ENCODE data around the gene CFAP251.

CFAP251 gene

GRCh38 chr12:121996945-121997612 lies 78.7 kb downstream of the CFAP251 start:
- no peak for TF ChIP-seq CTCF (IDR thresholded peaks at IDR 0.05)
- Histone ChIP-seq H3K4me1 (no peaks in the 10 kb centered on the region), H3K27me3 (ENCODE audit: control insufficient read depth, insufficient read depth, low read length) (no peaks in the 10 kb centered on the region), H3K36me3 (ENCODE audit: control insufficient read depth, insufficient read depth, low read length) (no peaks in the 10 kb centered on the region), H3K79me2 (no peaks in the 10 kb centered on the region), H3K4me2 (ENCODE audit: low read length) (no peak overlapping the region), H2AFZ (no peak overlapping the region), H3K4me3 (ENCODE audit: low read depth, low read length) (no peak overlapping the region), H3K9ac (no peak overlapping the region), H3K9me3 (ENCODE audit: control insufficient read depth, low read length) (no peaks in the 10 kb centered on the region), H3K27ac (no peak overlapping the region)

GRCh38 chr12:122001466-122002209 lies 83.2 kb downstream of the CFAP251 start:
- no peaks in the 10 kb centered on the region for H3K36me3 ChIP-seq (ENCODE audit: control insufficient read depth, insufficient read depth, low read length)

GRCh38 chr12:122003651-122004611 lies 85.5 kb downstream of the CFAP251 start:
- no peak overlapping the region for H3K4me3 ChIP-seq (ENCODE audit: low read depth, low read length)
- no peak for TF ChIP-seq CTCF (IDR thresholded peaks at IDR 0.05)
- no peak overlapping the region for H3K27ac ChIP-seq
- H3K9ac ChIP-seq: no peak overlapping the region
- H3K79me2 ChIP-seq: no peaks in the 10 kb centered on the region
- H2AFZ ChIP-seq: no peak overlapping the region
- H3K4me1 ChIP-seq: no peaks in the 10 kb centered on the region
- H3K4me2 ChIP-seq (ENCODE audit: low read length): no peak overlapping the region
- H3K27me3 ChIP-seq (ENCODE audit: control insufficient read depth, insufficient read depth, low read length): no peaks in the 10 kb centered on the region
- H3K36me3 ChIP-seq (ENCODE audit: control insufficient read depth, insufficient read depth, low read length): no peaks in the 10 kb centered on the region
- no peaks in the 10 kb centered on the region for H3K9me3 ChIP-seq (ENCODE audit: control insufficient read depth, low read length)

More at GRCh38 chr12:122001466-122002209, 83.2 kb downstream of the CFAP251 start:
- Histone ChIP-seq H3K27me3 (ENCODE audit: control insufficient read depth, insufficient read depth, low read length) (no peaks in the 10 kb centered on the region), H3K27ac (no peak overlapping the region), H3K9me3 (ENCODE audit: control insufficient read depth, low read length) (no peaks in the 10 kb centered on the region), H3K4me3 (ENCODE audit: low read depth, low read length) (no peak overlapping the region), H2AFZ (no peak overlapping the region), H3K4me2 (ENCODE audit: low read length) (no peak overlapping the region), H3K79me2 (no peaks in the 10 kb centered on the region), H3K4me1 (no peaks in the 10 kb centered on the region), H3K9ac (no peak overlapping the region)
- TF ChIP-seq CTCF (IDR thresholded peaks at IDR 0.05): no peak

- no peak overlapping the region for H3K27ac ChIP-seq
These were observed 86.3 kb downstream of the CFAP251 start for GRCh38 chr12:122004633-122005071.

More at GRCh38 chr12:122004633-122005071, 86.3 kb downstream of the CFAP251 start:
- no peak for TF ChIP-seq CTCF (IDR thresholded peaks at IDR 0.05)
- H3K4me3 ChIP-seq (ENCODE audit: low read depth, low read length): no peak overlapping the region
- H3K4me2 ChIP-seq (ENCODE audit: low read length): no peak overlapping the region
- H3K79me2 ChIP-seq: no peaks in the 10 kb centered on the region
- no peaks in the 10 kb centered on the region for H3K4me1 ChIP-seq
- H3K36me3 ChIP-seq (ENCODE audit: control insufficient read depth, insufficient read depth, low read length): no peaks in the 10 kb centered on the region
- no peak overlapping the region for H3K9ac ChIP-seq
- no peaks in the 10 kb centered on the region for H3K9me3 ChIP-seq (ENCODE audit: control insufficient read depth, low read length)
- H3K27me3 ChIP-seq (ENCODE audit: control insufficient read depth, insufficient read depth, low read length): no peaks in the 10 kb centered on the region
- no peak overlapping the region for H2AFZ ChIP-seq
